K562 (cell line): ENCODE data around the gene SERTM2. TPM values are rescaled to one million over a fixed set of nuclear protein-coding genes. Genes with fewer than 3 reads are reported as not detected.

Experiments
- ATAC-seq: fragments of 200-7000 bp; cut with Tn5 transposase; 3 replicates; pipeline ENCODE4 v1.9.1; 2020; ENCODE audit warnings: moderate library complexity
- BruUV-seq: library from RNA; stranded (reverse); fragments of 400-500 nt; replicated peaks from 2 replicates; lab custom pipeline; 2021; lab: Mats Ljungman, UMichigan
- CTCF ChIA-PET: fragments of 300-600 bp; formaldehyde crosslinking; extraction: SDS; loops from one replicate; lab custom pipeline; 2021; ENCODE audit warnings: low intra/inter-chr PET ratio; lab: Yijun Ruan, JAX
- POLR2A ChIA-PET: fragments of 300-600, 350-650 bp; sonication (Branson Sonifier 250); formaldehyde crosslinking; extraction: SDS; loops from one replicate; lab custom pipeline; 2021; ENCODE audit warnings: antibody characterized with exemption, inconsistent platforms; lab: Yijun Ruan, JAX
- DNase-seq, 4 experiments: peaks; one replicate each; pipeline versions ENCODE4 v3.0.0 to v3.0.0-alpha.2; 2011 to 2018; ENCODE audit warnings: low spot score in 3 of 4, mixed read lengths in 3 of 4; ENCODE audit errors: extremely low read depth in 1 of 4
- FAIRE-seq: peaks from 2 replicates; lab custom pipeline; 2011; peaks lifted over from hg19 to GRCh38; lab: Jason Lieb, UNC
- H2AFZ ChIP-seq: 2 replicates; pipeline ENCODE4 v1.6.0; 2011; ENCODE audit warnings: low read depth, low read length, control low read depth, inconsistent platforms
- H3K27ac ChIP-seq: fragments of 200-600 bp; 3 replicates; pipeline ENCODE4 v1.8.0; 2011; ENCODE audit warnings: low read depth, mild to moderate bottlenecking, control low read depth, inconsistent platforms, low read length, moderate library complexity, mixed read lengths; ENCODE audit errors: extremely low read depth
- H3K27me3 ChIP-seq, 2 experiments: fragments of 300-600 bp in 1 of 2; 2 replicates in 1 of 2; 3 replicates in 1 of 2; pipeline versions ENCODE4 v1.6.0 to v1.8.0; 2011; ENCODE audit warnings: inconsistent platforms in 2 of 2, low read length in 2 of 2, mild to moderate bottlenecking in 1 of 2, mixed read lengths in 1 of 2, moderate library complexity in 1 of 2; ENCODE audit not compliant: control insufficient read depth in 2 of 2, insufficient read depth in 2 of 2
- H3K36me3 ChIP-seq: fragments of 300-600 bp; 3 replicates; pipeline ENCODE4 v1.8.0; 2011; ENCODE audit warnings: mild to moderate bottlenecking, low read length, inconsistent platforms; ENCODE audit not compliant: control insufficient read depth, insufficient read depth
- H3K4me1 ChIP-seq, 2 experiments: fragments of 200-600 bp in 1 of 2; replicated peaks in 1 of 2; 2 replicates in 1 of 2; 3 replicates in 1 of 2; pipeline versions ENCODE4 v1.5.1 to v1.8.0; 2011; ENCODE audit warnings: inconsistent platforms in 2 of 2, low read length in 2 of 2, mild to moderate bottlenecking in 1 of 2, mixed read lengths in 1 of 2, moderate library complexity in 1 of 2; ENCODE audit not compliant: control insufficient read depth in 2 of 2, insufficient read depth in 2 of 2
- H3K4me2 ChIP-seq: 2 replicates; pipeline ENCODE4 v1.6.1; 2011; ENCODE audit warnings: low read length, control low read depth, inconsistent platforms, mixed read lengths; ENCODE audit not compliant: insufficient read depth
- H3K4me3 ChIP-seq: fragments of 200-600 bp; sonication (generic), shearing (Covaris generic); 2 replicates; pipeline ENCODE4 v1.5.1; 2016; ENCODE audit warnings: control low read depth, inconsistent platforms
- H3K79me2 ChIP-seq: fragments of 200-600 bp; 3 replicates; pipeline ENCODE4 v1.8.0; 2011; ENCODE audit warnings: low read length, inconsistent platforms; ENCODE audit not compliant: control insufficient read depth, insufficient read depth
- H3K9ac ChIP-seq, 2 experiments: 2 replicates each; pipeline versions ENCODE4 v1.6.0 to v1.6.1; 2011; ENCODE audit warnings: low read depth in 2 of 2, low read length in 2 of 2, control low read depth in 1 of 2, inconsistent platforms in 1 of 2, mild to moderate bottlenecking in 1 of 2, mixed read lengths in 1 of 2; ENCODE audit not compliant: insufficient read depth in 1 of 2
- H3K9me1 ChIP-seq: one replicate; pipeline ENCODE4 v1.6.0; 2011; ENCODE audit warnings: inconsistent platforms, mild to moderate bottlenecking, low read length, moderate library complexity; ENCODE audit not compliant: control insufficient read depth, insufficient read depth
- H3K9me3 ChIP-seq: replicated peaks from 2 replicates; pipeline ENCODE4 v1.5.1; 2011; ENCODE audit warnings: low read depth, low read length, inconsistent platforms; ENCODE audit not compliant: control insufficient read depth, insufficient read depth
- H4K20me1 ChIP-seq: replicated peaks from 2 replicates; pipeline ENCODE4 v1.6.1; 2011; ENCODE audit warnings: low read length, inconsistent platforms, mixed read lengths; ENCODE audit not compliant: control insufficient read depth, insufficient read depth
- CHD1 ChIP-seq: fragments of 200-600 bp; sonication (generic); IDR thresholded peaks from one replicate; pipeline ENCODE4 v1.6.1; 2012; ENCODE audit warnings: mild to moderate bottlenecking, moderate library complexity, low read length, inconsistent platforms
- ERF ChIP-seq: fragments of 450-650 bp; formaldehyde crosslinking; IDR thresholded peaks from 2 replicates; pipeline ENCODE4 v1.4.0; 2020; ENCODE audit warnings: mild to moderate bottlenecking, mixed read lengths
- IFI16 ChIP-seq: fragments of 250-450 bp; sonication (Bioruptor Pico); IDR thresholded peaks from 2 replicates; pipeline ENCODE4 v2.1.2; 2022; ENCODE audit warnings: mild to moderate bottlenecking, inconsistent platforms
- POU5F1 ChIP-seq: fragments of 150-350 bp; IDR thresholded peaks from 2 replicates; pipeline ENCODE4 v1.6.1; 2014; ENCODE audit warnings: borderline replicate concordance, low read length, low read depth, mild to moderate bottlenecking; ENCODE audit not compliant: partially characterized antibody
- SREBF1 ChIP-seq: fragments of 150-350 bp; IDR thresholded peaks from 2 replicates; pipeline ENCODE4 v1.6.1; 2014; ENCODE audit warnings: antibody characterized with exemption, low read depth, low read length, borderline replicate concordance
- ZNF24 ChIP-seq: fragments of 450-650 bp; IDR thresholded peaks from 2 replicates; pipeline ENCODE4 v1.6.1; 2016
- WGBS: fragments of 100-300 bp; shearing (Covaris generic); methylation state at CpG from one replicate; pipeline ENCODE4 v1.1.6; 2016; ENCODE audit warnings: low coverage, mixed read lengths; ENCODE audit not compliant: insufficient coverage; ENCODE audit errors: missing lambda C conversion rate; 5-methylcytosine and 5-hydroxymethylcytosine counted together
- in situ Hi-C: fragments of 300-500 bp; cut with MboI; formaldehyde crosslinking; loops from 4 replicates; pipeline ENCODE4 v1.15.0; 2018; ENCODE audit warnings: inconsistent platforms, mixed read lengths
- intact Hi-C: fragments of 100-400 bp; cut with micrococcal nuclease; formaldehyde crosslinking; loops from 2 replicates; pipeline ENCODE4 v1.14.2; 2022
- polyA plus RNA-seq, 8 experiments: library from polyadenylated mRNA; depleted of rRNA in 4 of 8; stranded (reverse) in 5 of 8; unstranded in 3 of 8; fragments of >200 nt; fragmentation: Nextera tagmentation in 2 of 8; fragmentation: Illumina TruSeq in 1 of 8; extraction: Ambion mirVana in 2 of 8; extraction: Trizol in 1 of 8; gene quantifications; 2 replicates each; pipeline versions ENCODE4 v1.2.1 to v1.2.3, GENCODE V29; 2011 to 2014; ENCODE audit warnings: inconsistent platforms in 1 of 8, missing spikeins in 1 of 8
- total RNA-seq, 7 experiments: library from RNA; depleted of rRNA in 6 of 7; stranded (reverse); fragments of >200 nt in 6 of 7; fragmentation: Illumina TruSeq in 2 of 7; extraction: Trizol in 2 of 7; gene quantifications; 2 replicates each; pipeline versions ENCODE4 v1.2.1 to v1.2.3, GENCODE V29; 2011 to 2021; ENCODE audit warnings: low replicate concordance in 1 of 7
- TF ChIP-seq, protein P1 (sequence below): fragments of 250-450 bp; sonication (Bioruptor Pico); IDR thresholded peaks from 2 replicates; pipeline ENCODE4 v1.5.0; 2021
- TF ChIP-seq, protein P2 (sequence below): sonication (generic); formaldehyde crosslinking; IDR thresholded peaks from 2 replicates; pipeline ENCODE4 v1.8.0; 2022; ENCODE audit warnings: missing genetic modification reagents, mild to moderate bottlenecking, borderline replicate concordance

SERTM2 gene
- total and polyA plus RNA-seq, 9 of the 15 experiments (the other 6 are each of a cell fraction or from before 2014, with no cell fraction given): 0.01 to 0.35 (median 0.04) TPM; not detected in 4

- no peak overlapping the region for H3K27ac ChIP-seq
- ATAC-seq (no peak), DNase-seq (no peak), FAIRE-seq (no peak)
- H3K36me3 ChIP-seq: no peaks in the 10 kb centered on the region
- H2AFZ ChIP-seq: no peak overlapping the region
- no peaks in the 10 kb centered on the region for H3K4me1 ChIP-seq
- H3K27me3 ChIP-seq: no peaks in the 10 kb centered on the region
- no peaks in the 10 kb centered on the region for H3K79me2 ChIP-seq
- H3K9me1 ChIP-seq: no peaks in the 10 kb centered on the region
- intact Hi-C loops (no loop called here), in situ Hi-C loops (no loop called here)
- no peaks in the 10 kb centered on the region for H4K20me1 ChIP-seq
- no peak overlapping the region for H3K4me2 ChIP-seq
- 0% methylated on average over 1 of the region's 1 CpG for WGBS
- H3K9me3 ChIP-seq: no peaks in the 10 kb centered on the region
- no peak overlapping the region for H3K9ac ChIP-seq
- BruUV-seq: no TSS peak
- ChIA-PET POLR2A (no interaction called here), CTCF (no interaction called here)
- no peak overlapping the region for H3K4me3 ChIP-seq
- TF ChIP-seq ZNF24: no peak
- no peak for TF ChIP-seq IFI16 (CRISPR knock-in tag)
- TF ChIP-seq SREBF1: no peak
- no peak for TF ChIP-seq CHD1
- TF ChIP-seq, protein P1, sequence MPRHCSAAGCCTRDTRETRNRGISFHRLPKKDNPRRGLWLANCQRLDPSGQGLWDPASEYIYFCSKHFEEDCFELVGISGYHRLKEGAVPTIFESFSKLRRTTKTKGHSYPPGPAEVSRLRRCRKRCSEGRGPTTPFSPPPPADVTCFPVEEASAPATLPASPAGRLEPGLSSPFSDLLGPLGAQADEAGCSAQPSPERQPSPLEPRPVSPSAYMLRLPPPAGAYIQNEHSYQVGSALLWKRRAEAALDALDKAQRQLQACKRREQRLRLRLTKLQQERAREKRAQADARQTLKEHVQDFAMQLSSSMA (CRISPR knock-in tag): no peak
- no peak for TF ChIP-seq ERF (CRISPR knock-in tag)
- TF ChIP-seq POU5F1: no peak
- TF ChIP-seq, protein P2, sequence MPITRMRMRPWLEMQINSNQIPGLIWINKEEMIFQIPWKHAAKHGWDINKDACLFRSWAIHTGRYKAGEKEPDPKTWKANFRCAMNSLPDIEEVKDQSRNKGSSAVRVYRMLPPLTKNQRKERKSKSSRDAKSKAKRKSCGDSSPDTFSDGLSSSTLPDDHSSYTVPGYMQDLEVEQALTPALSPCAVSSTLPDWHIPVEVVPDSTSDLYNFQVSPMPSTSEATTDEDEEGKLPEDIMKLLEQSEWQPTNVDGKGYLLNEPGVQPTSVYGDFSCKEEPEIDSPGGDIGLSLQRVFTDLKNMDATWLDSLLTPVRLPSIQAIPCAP (CRISPR knock-in tag): no peak
- TF ChIP-seq, all 486 proteins: peak for 0
Measured at GRCh38 chrX:111465669-111466068, 45.8 kb upstream of the SERTM2 start.
